Frontal cortex (tissue), 4 donors: ENCODE results near the gene ZDHHC8. TPM values are rescaled to one million over a fixed set of nuclear protein-coding genes. Genes with fewer than 3 reads are reported as not detected.

Experiments used
- DNase-seq, 2 donors: peaks; one replicate each; pipeline ENCODE4 v3.0.0; 2012; ENCODE audit warnings: low spot score in 2 of 2
- FAIRE-seq: peaks from 2 replicates; lab custom pipeline; 2012; peaks lifted over from hg19 to GRCh38; lab: Jason Lieb, UNC
- total RNA-seq: library from RNA; depleted of rRNA; stranded (reverse); fragments of >200 nt; gene quantifications from one replicate; pipeline ENCODE4 v1.2.3, GENCODE V29; 2014
- donor health status: control.
- donor health status: control.
- donor health status: control.

ZDHHC8 gene
- total RNA-seq, 1 donor from 2014 or later = 2.9 TPM

DNA sequence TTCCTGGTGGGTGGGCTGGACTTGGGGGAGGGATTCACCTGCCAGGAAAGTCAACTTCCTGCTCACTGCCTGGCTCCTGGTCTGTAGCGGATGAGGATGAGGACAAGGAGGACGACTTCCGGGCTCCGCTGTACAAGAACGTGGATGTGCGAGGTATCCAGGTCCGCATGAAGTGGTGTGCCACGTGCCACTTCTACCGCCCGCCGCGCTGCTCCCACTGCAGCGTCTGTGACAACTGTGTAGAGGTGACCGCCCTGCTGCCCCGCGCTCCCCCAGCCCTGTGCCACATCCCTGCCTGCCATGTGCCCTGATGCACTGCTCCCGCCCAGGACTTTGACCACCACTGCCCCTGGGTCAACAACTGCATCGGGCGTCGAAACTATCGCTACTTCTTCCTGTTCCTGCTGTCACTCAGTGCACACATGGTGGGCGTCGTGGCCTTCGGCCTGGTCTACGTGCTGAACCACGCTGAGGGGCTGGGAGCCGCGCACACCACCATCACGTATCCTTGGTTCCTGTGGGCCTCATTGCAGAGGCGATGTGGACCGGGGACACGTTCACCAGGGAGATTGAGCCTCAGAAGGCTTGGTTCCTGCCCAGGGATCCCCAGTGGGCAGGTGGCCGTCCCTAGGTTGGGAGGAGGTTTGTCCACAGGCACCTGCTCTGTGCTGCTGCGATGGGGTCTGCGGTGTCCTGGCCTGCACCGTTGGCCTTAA lies 7.9 kb downstream of the ZDHHC8 start:
- no peak for DNase-seq
- FAIRE-seq = no peak

DNA sequence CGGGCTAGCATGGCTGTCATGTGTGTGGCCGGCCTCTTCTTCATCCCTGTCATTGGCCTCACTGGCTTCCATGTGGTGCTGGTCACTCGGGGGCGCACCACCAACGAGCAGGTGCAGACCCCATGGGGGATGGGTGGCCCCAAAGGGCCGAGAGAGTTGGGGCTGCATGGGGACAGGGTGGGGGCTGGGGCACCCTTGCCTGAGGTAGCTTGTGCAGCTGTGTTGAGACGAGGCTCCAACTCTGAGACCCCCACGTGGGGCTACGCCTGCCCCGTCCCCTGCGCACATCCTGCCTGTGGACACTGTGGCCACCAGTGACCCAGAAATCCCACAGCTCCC lies 8.5 kb downstream of the ZDHHC8 start:
- DNase-seq = no peak

DNA sequence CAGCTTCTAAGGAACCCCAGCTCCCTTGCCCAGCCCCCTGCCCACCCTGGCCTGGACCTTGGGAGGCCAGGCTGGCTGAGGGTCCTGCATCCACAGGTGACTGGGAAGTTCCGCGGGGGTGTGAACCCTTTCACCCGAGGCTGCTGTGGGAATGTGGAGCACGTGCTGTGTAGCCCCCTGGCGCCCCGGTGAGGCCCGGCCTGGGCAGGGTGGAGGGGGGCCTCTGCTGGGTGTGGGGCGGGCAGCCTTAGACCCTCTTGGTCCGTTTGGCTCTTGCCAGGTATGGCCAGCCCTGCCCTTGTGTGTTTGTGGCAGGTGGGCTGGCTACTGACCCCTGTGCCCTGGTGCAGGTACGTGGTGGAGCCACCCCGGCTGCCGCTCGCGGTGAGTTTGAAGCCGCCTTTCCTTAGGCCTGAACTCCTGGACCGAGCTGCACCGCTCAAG lies 8.9 kb downstream of the ZDHHC8 start:
- FAIRE-seq (no peak), DNase-seq (no peak)

More for the DNA sequence above, 8.5 kb downstream of the ZDHHC8 start:
- FAIRE-seq = no peak

GRCh38 chr22:20141186-20142077 lies 9.8 kb downstream of the ZDHHC8 start:
- no peak for DNase-seq
- FAIRE-seq = no peak

- DNase-seq (no peak), FAIRE-seq (no peak)
Observed at GRCh38 chr22:20142711-20143621, 11.4 kb downstream of the ZDHHC8 start.

DNA sequence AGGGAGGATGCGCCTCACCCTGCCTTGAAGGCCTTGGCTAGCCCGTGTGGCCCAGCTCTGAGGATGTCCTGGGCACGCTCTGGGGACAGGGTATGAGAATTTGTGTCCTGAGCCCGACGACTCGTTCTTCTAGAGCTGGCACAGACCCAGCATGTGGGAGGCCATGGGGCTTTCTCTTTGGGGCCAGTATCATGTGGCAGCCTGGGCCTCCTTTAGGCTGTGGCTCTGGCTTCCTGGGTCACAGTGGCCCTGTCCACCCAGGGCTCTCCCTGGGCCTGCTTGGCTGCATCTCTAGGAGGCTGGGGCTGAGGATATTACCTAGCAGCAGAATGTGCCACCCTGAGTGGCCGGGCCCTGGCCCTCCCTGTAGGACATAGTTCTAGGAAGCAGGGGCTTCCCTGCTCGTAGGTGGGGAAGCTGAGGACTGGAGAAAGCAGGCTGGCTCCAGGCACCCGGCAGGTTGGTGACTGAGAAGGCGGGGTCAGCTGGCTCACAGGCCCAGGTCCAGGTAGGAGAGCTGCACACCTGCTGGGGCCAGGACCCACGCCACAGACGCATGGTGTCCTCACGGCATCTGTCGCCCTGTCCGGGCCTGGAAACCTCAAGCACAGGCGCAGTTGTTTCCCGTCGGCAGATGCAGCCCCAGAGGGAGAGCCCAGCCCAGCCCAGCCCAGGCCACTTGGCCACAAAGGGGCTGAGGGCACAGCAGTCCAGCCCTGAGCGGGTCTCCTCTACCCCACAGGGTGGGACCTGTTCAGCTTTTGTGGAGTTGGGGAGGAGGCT lies 12.5 kb downstream of the ZDHHC8 start:
- DNase-seq (no peak), FAIRE-seq (no peak)

- DNase-seq (no peak), FAIRE-seq (no peak)
Observed at GRCh38 chr22:20145206-20145831, 13.7 kb downstream of the ZDHHC8 start.

DNA sequence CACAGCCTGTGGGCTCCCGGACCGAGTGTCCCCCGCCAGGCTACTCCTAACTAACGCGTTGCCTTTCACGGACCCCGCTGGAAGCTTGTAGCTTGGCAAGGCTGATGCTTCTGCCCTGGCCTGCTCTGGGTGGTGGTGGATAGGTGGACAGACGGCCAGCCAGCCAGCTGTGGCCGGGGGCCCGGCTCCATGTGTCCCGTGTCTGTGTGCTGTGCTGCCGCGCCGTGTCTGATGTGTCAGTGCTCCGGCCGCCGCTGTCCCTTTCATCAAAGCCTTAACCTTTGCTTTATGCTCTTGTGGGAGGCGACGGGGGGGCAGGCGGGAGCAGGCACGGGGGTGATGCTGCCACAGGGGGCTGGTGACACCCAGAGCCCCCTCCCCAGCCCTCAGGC lies 14.2 kb downstream of the ZDHHC8 start:
- DNase-seq (no peak), FAIRE-seq (no peak)

DNA sequence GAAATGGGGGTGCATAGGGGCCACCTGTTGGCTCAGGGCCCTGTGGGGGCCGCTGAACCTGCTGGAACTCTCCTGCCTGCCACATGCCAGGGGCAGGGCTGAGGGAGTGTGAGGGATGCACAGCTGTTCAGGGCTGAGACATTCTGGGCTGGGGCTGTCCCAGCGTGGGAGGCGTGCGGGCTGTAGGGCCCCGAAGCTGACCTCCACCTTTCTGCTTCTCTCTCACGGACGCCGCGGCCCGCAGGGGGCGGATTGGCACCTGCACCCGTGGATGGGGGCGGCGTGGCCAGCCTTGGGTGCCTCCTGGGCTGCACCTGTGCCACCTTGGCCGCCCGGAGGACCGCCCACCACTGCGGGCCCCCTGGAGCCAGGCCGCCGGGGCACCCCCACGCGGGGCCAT lies 15.2 kb downstream of the ZDHHC8 start:
- FAIRE-seq (no peak), DNase-seq (no peak)

- FAIRE-seq (no peak), DNase-seq (no peak)
Observed at GRCh38 chr22:20147237-20147988, 15.8 kb downstream of the ZDHHC8 start.

GRCh38 chr22:20148414-20148813 lies 16.8 kb downstream of the ZDHHC8 start:
- FAIRE-seq = no peak

GRCh38 chr22:20149257-20150250 lies 17.9 kb downstream of the ZDHHC8 start:
- no peak for DNase-seq
- FAIRE-seq = no peak

More at GRCh38 chr22:20148414-20148813, 16.8 kb downstream of the ZDHHC8 start:
- no peak for DNase-seq

DNA sequence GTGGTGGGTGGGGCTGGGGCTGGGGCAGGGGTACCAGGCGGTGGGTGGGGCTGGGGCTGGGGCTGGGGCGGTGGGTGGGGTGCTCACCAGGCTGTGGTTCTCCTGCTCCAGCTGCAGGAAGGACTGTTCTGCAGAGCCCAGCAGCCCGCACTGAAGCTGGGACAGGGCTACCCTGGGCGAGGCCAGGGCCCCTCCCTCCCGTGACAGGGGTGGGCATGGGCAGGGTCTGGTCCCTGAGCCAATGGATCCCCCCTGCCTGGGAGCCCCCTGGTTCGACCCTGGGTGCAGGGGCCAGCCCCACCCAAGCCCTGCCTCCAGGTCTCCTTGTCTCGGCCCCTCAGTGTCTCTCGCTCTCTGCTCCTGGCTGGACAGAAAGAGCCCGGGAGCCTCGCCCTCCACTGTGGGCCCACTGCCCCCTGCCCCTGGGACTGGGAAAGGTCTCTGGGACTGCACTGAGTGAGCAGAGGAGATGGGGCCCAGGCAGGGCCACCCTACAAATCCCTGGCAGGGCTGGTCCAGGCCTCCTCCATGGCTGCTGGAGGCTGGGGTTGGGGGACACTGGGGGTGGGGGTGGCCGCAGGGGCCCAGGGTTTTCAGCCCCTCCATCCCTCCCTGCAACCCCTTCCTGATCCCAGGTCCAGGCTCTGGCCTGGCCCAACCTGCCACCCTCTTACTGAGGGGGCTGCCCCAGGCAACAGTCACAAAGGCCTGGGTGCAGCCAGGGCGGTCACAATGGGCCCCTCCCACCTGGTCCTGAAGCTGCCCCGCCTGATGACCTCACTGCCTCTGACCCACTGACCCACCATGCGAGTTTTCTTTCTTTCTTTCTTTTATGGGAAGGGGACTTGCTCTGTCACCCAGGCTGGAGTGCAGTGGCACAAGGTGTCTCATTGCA lies 19.0 kb downstream of the ZDHHC8 start, which contains the start of gene CCDC188:
Gene CCDC188 (minus strand): TSS at position 675 of the 895 bp plus-strand sequence. CDS start 69 bp downstream, at position 606.
- no peak for FAIRE-seq
- DNase-seq = no peak

GRCh38 chr22:20151276-20151588 lies 19.6 kb downstream of the ZDHHC8 start:
- no peak for DNase-seq
- no peak for FAIRE-seq

DNA sequence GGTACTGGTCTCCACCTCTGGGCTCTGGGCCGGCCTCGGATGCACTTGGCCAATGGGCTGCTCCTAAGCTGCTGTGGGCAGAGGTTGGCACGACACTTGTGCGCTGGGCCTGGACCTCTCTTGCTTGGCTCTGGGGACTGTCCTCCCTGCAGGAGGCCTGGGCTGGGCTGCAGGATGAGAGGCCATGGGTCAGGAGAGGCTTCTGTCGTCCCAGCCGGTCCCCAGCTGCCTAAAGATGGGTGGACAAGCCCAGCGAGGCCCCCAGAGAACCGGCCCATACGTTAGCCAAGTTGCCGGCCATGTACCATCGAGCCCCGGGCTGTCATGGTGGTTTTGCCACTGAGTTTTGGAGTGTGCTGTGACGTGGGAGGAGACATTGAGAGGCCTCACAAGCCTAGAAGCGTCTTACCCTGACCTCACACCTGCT lies 20.9 kb downstream of the ZDHHC8 start:
- DNase-seq = no peak
- FAIRE-seq = no peak

- FAIRE-seq = no peak
- DNase-seq = no peak
Observed at GRCh38 chr22:20153945-20154344, 22.3 kb downstream of the ZDHHC8 start.
